Thyroid gland (tissue), 4 donors: ENCODE measurements around the gene LRRC10.

Source experiments
- POLR2A ChIP-seq, 2 donors: fragments of 450-650 bp; IDR thresholded peaks; one replicate each; pipeline ENCODE4 v1.6.1; 2017; ENCODE audit warnings: antibody characterized with exemption in 2 of 2, mild to moderate bottlenecking in 2 of 2, moderate library complexity in 1 of 2
- TF ChIP-seq, protein P1 (sequence below), 6 experiments: fragments of 200-600 bp in 3 of 6; fragments of 450-650 bp in 3 of 6; sonication (generic) in 3 of 6; IDR thresholded peaks; one replicate each; pipeline ENCODE4 v1.5.1; 2016 to 2019; ENCODE audit warnings: antibody characterized with exemption in 6 of 6, mild to moderate bottlenecking in 2 of 6, inconsistent platforms in 1 of 6, moderate library complexity in 1 of 6

DNA sequence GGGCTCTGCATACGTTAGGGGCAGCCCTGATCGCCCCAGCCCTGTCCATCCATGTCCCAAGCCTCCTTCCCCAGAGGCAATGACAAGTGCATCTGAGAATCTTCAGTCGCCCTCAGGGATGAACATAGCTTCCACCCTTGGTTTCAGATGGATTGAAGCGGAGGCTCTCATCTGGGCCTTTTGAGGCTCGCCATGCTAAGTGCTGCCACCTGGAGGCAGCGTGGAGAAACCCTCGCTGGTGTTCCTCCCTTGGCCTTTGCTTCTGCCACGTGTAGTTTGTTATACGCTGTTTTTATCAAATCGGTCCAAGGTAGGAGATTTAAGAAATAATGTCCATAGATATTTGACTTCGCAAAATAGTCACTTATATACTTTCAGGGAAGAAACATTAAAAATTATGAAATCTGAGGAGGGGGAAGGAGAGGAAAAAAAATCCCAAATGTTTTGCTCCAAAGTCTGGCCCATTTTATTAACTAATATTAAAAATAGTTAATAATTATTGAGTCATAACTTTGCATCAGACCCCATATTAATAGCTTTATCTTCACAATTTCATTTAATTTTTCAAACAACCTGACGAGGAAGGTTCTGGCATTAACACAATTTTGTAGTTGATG lies 28.8 kb upstream of the LRRC10 start:
- TF ChIP-seq, protein P1, sequence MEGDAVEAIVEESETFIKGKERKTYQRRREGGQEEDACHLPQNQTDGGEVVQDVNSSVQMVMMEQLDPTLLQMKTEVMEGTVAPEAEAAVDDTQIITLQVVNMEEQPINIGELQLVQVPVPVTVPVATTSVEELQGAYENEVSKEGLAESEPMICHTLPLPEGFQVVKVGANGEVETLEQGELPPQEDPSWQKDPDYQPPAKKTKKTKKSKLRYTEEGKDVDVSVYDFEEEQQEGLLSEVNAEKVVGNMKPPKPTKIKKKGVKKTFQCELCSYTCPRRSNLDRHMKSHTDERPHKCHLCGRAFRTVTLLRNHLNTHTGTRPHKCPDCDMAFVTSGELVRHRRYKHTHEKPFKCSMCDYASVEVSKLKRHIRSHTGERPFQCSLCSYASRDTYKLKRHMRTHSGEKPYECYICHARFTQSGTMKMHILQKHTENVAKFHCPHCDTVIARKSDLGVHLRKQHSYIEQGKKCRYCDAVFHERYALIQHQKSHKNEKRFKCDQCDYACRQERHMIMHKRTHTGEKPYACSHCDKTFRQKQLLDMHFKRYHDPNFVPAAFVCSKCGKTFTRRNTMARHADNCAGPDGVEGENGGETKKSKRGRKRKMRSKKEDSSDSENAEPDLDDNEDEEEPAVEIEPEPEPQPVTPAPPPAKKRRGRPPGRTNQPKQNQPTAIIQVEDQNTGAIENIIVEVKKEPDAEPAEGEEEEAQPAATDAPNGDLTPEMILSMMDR (IDR thresholded peaks at IDR 0.05): peak; percentile 36 to 85 (median 56)
- no peak for TF ChIP-seq POLR2A (IDR thresholded peaks at IDR 0.05)
